SK-N-SH treated with all-trans-retinoic acid at 6 μM for 48 hours (cell line): ENCODE measurements around the gene ANAPC4.

Experiments used
- ATAC-seq: fragments of 200-7000 bp; cut with Tn5 transposase; 3 replicates; pipeline ENCODE4 v1.9.1; 2020; ENCODE audit warnings: mild to moderate bottlenecking, moderate library complexity
- ARNTL ChIP-seq: fragments of 450-650 bp; formaldehyde crosslinking; IDR thresholded peaks from 2 replicates; pipeline ENCODE4 v1.5.0; 2020; ENCODE audit warnings: low read depth, mild to moderate bottlenecking, moderate library complexity, borderline replicate concordance
- BACH2 ChIP-seq: fragments of 250-450 bp; sonication (Bioruptor Pico); IDR thresholded peaks from 2 replicates; pipeline ENCODE4 v1.9.0; 2021; ENCODE audit warnings: mild to moderate bottlenecking, borderline replicate concordance
- CREB5 ChIP-seq: fragments of 250-450 bp; sonication (Bioruptor Pico); IDR thresholded peaks from 2 replicates; pipeline ENCODE4 v1.5.1; 2020; ENCODE audit warnings: low read depth, mild to moderate bottlenecking, moderate library complexity
- CSDC2 ChIP-seq: fragments of 250-450 bp; sonication (Bioruptor Pico); IDR thresholded peaks from 2 replicates; pipeline ENCODE4 v1.5.0; 2020; ENCODE audit warnings: mild to moderate bottlenecking, moderate library complexity
- CSRNP3 ChIP-seq: fragments of 250-450 bp; sonication (Bioruptor Pico); IDR thresholded peaks from 2 replicates; pipeline ENCODE4 v1.5.1; 2021; ENCODE audit warnings: mild to moderate bottlenecking, moderate library complexity
- ESRRG ChIP-seq: fragments of 250-450 bp; sonication (Bioruptor Pico); IDR thresholded peaks from 2 replicates; pipeline ENCODE4 v1.6.1; 2021; ENCODE audit warnings: mild to moderate bottlenecking
- GLIS3 ChIP-seq: fragments of 250-450 bp; sonication (Bioruptor Pico); IDR thresholded peaks from 2 replicates; pipeline ENCODE4 v1.5.0; 2020; ENCODE audit warnings: mild to moderate bottlenecking, moderate library complexity
- ISL1 ChIP-seq: fragments of 250-450 bp; sonication (Bioruptor Pico); IDR thresholded peaks from 2 replicates; pipeline ENCODE4 v2.1.2; 2022; ENCODE audit warnings: mild to moderate bottlenecking, moderate library complexity
- OSR1 ChIP-seq: fragments of 250-450 bp; sonication (Bioruptor Pico); IDR thresholded peaks from 2 replicates; pipeline ENCODE4 v1.8.0; 2022; ENCODE audit warnings: moderate library complexity, mild to moderate bottlenecking, inconsistent platforms
- PATZ1 ChIP-seq: fragments of 250-450 bp; sonication (Bioruptor Pico); IDR thresholded peaks from 2 replicates; pipeline ENCODE4 v1.8.0; 2020; ENCODE audit warnings: mild to moderate bottlenecking, moderate library complexity, borderline replicate concordance
- PPARA ChIP-seq: fragments of 250-450 bp; sonication (Bioruptor Pico); IDR thresholded peaks from 2 replicates; pipeline ENCODE4 v1.5.0; 2020; ENCODE audit warnings: mild to moderate bottlenecking, borderline replicate concordance
- RARB ChIP-seq: fragments of 250-450 bp; sonication (Bioruptor Pico); IDR thresholded peaks from 2 replicates; pipeline ENCODE4 v1.8.0; 2021; ENCODE audit warnings: mild to moderate bottlenecking, moderate library complexity
- SNAI2 ChIP-seq: fragments of 250-450 bp; sonication (Bioruptor Pico); IDR thresholded peaks from 2 replicates; pipeline ENCODE4 v1.5.0; 2020; ENCODE audit warnings: mild to moderate bottlenecking, moderate library complexity
- TCF4 ChIP-seq: fragments of 250-450 bp; sonication (Bioruptor Pico); IDR thresholded peaks from 2 replicates; pipeline ENCODE4 v1.8.0; 2021; ENCODE audit warnings: mild to moderate bottlenecking, moderate library complexity, borderline replicate concordance
- TOX ChIP-seq: fragments of 250-450 bp; sonication (Bioruptor Pico); IDR thresholded peaks from 2 replicates; pipeline ENCODE4 v1.8.0; 2021; ENCODE audit warnings: mild to moderate bottlenecking, moderate library complexity, borderline replicate concordance
- TSHZ2 ChIP-seq: fragments of 250-450 bp; sonication (Bioruptor Pico); IDR thresholded peaks from 2 replicates; pipeline ENCODE4 v1.5.0; 2020; ENCODE audit warnings: mild to moderate bottlenecking, moderate library complexity
- ZFP3 ChIP-seq: fragments of 250-450 bp; sonication (Bioruptor Pico); IDR thresholded peaks from 2 replicates; pipeline ENCODE4 v1.5.0; 2020; ENCODE audit warnings: mild to moderate bottlenecking, moderate library complexity
- ZFP30 ChIP-seq: fragments of 450-650 bp; formaldehyde crosslinking; IDR thresholded peaks from 2 replicates; pipeline ENCODE4 v1.5.0; 2022; ENCODE audit warnings: mild to moderate bottlenecking, moderate library complexity
- ZNF565 ChIP-seq: fragments of 450-650 bp; formaldehyde crosslinking; conservative IDR thresholded peaks from 2 replicates; pipeline ENCODE4 v1.5.0; 2020; ENCODE audit warnings: low read depth, mild to moderate bottlenecking, moderate library complexity
- ZNF70 ChIP-seq: fragments of 450-650 bp; formaldehyde crosslinking; IDR thresholded peaks from 2 replicates; pipeline ENCODE4 v1.5.0; 2020; ENCODE audit warnings: mild to moderate bottlenecking, moderate library complexity
- ZNF8 ChIP-seq: fragments of 450-650 bp; formaldehyde crosslinking; IDR thresholded peaks from 2 replicates; pipeline ENCODE4 v1.5.0; 2020; ENCODE audit warnings: mild to moderate bottlenecking, moderate library complexity

ANAPC4 gene

GRCh38 chr4:25346913-25347312 lies 30.1 kb upstream of the ANAPC4 start:
- no peak for ATAC-seq
- TF ChIP-seq BACH2 (CRISPR knock-in tag) (no peak), CREB5 (CRISPR knock-in tag) (no peak), CSRNP3 (CRISPR knock-in tag) (no peak), ARNTL (CRISPR knock-in tag) (no peak), RARB (CRISPR knock-in tag) (no peak), OSR1 (no peak), ZNF565 (CRISPR knock-in tag) (no peak), ZFP3 (CRISPR knock-in tag) (no peak), TOX (CRISPR knock-in tag) (no peak), ISL1 (no peak), ESRRG (CRISPR knock-in tag) (no peak), TCF4 (CRISPR knock-in tag) (no peak), ZFP30 (CRISPR knock-in tag) (no peak), GLIS3 (no peak), PATZ1 (CRISPR knock-in tag) (no peak), ZNF70 (CRISPR knock-in tag) (no peak), CSDC2 (no peak), TSHZ2 (CRISPR knock-in tag) (no peak), ZNF8 (no peak)

GRCh38 chr4:25347473-25347872 lies 29.6 kb upstream of the ANAPC4 start:
- ATAC-seq: no peak
- TF ChIP-seq SNAI2 (CRISPR knock-in tag) (no peak), RARB (CRISPR knock-in tag) (no peak), PPARA (CRISPR knock-in tag) (no peak), ZNF8 (no peak), OSR1 (no peak)

- TF ChIP-seq RARB (CRISPR knock-in tag): no peak
- TF ChIP-seq BACH2 (CRISPR knock-in tag): no peak
- TF ChIP-seq OSR1: no peak
- no peak for TF ChIP-seq ZFP30 (CRISPR knock-in tag)
- TF ChIP-seq ZFP3 (CRISPR knock-in tag): no peak
- TF ChIP-seq CSRNP3 (CRISPR knock-in tag): no peak
- no peak for ATAC-seq
These were observed 29.1 kb upstream of the ANAPC4 start for GRCh38 chr4:25347971-25348370.

- ATAC-seq: no peak
- TF ChIP-seq ZNF70 (CRISPR knock-in tag): no peak
- TF ChIP-seq ZFP3 (CRISPR knock-in tag): no peak
- TF ChIP-seq OSR1: no peak
These were observed 26.5 kb upstream of the ANAPC4 start for GRCh38 chr4:25350561-25350960.
